Endothelial cell of umbilical vein (primary cell): ENCODE measurements around the gene LLCFC1. TPM values are rescaled to one million over a fixed set of nuclear protein-coding genes. Genes with fewer than 3 reads are reported as not detected.

Source experiments
- BruUV-seq: library from RNA; stranded (reverse); fragments of 400-500 nt; replicated peaks from 2 replicates; lab custom pipeline; 2021; lab: Mats Ljungman, UMichigan
- CTCF ChIA-PET: fragments of 300-600, 350-600 bp; sonication (Branson Sonifier 250); formaldehyde crosslinking; loops from one replicate; lab custom pipeline; 2021; ENCODE audit warnings: antibody characterized with exemption, inconsistent platforms; lab: Charles Lee
- POLR2A ChIA-PET: fragments of 300-600, 350-600 bp; sonication (Branson Sonifier 250); formaldehyde crosslinking; loops from one replicate; lab custom pipeline; 2021; ENCODE audit warnings: antibody characterized with exemption, inconsistent platforms; lab: Charles Lee
- DNase-seq: peaks from one replicate; pipeline ENCODE4 v3.0.0-alpha.2; 2011; ENCODE audit warnings: low read depth, low spot score
- FAIRE-seq: peaks from 2 replicates; lab custom pipeline; 2011; peaks lifted over from hg19 to GRCh38; lab: Jason Lieb, UNC
- H2AFZ ChIP-seq: 2 replicates; pipeline ENCODE4 v1.6.0; 2012; ENCODE audit warnings: low read depth, low read length, control low read depth, inconsistent platforms
- H3K27ac ChIP-seq: 2 replicates; pipeline ENCODE4 v1.5.1; 2011; ENCODE audit warnings: low read depth, mild to moderate bottlenecking, control low read depth, low read length, moderate library complexity; ENCODE audit not compliant: insufficient read depth
- H3K27me3 ChIP-seq, 2 experiments: 2 replicates each; pipeline versions ENCODE4 v1.6.0 to v1.6.1; 2011; ENCODE audit warnings: low read length in 2 of 2, mixed read lengths in 1 of 2; ENCODE audit not compliant: control insufficient read depth in 2 of 2, insufficient read depth in 2 of 2
- H3K36me3 ChIP-seq, 2 experiments: 2 replicates in 1 of 2; 3 replicates in 1 of 2; pipeline ENCODE4 v1.5.1; 2011; ENCODE audit warnings: low read length in 2 of 2, mild to moderate bottlenecking in 1 of 2, moderate library complexity in 1 of 2; ENCODE audit not compliant: control insufficient read depth in 2 of 2, insufficient read depth in 2 of 2; ENCODE audit errors: extremely low read depth in 1 of 2
- H3K4me1 ChIP-seq: 3 replicates; pipeline ENCODE4 v1.5.1; 2011; ENCODE audit warnings: mild to moderate bottlenecking, low read length; ENCODE audit not compliant: control insufficient read depth, insufficient read depth; ENCODE audit errors: extremely low read depth
- H3K4me2 ChIP-seq: 2 replicates; pipeline ENCODE4 v1.6.1; 2011; ENCODE audit warnings: low read length, control low read depth, mixed read lengths; ENCODE audit not compliant: insufficient read depth
- H3K4me3 ChIP-seq, 3 experiments: fragments of 200-600 bp in 1 of 3; sonication (generic), shearing (Covaris generic) in 1 of 3; replicated peaks in 1 of 3; 2 replicates each; pipeline ENCODE4 v1.5.1; 2011 to 2016; ENCODE audit warnings: control low read depth in 3 of 3, low read length in 3 of 3, mild to moderate bottlenecking in 2 of 3, inconsistent platforms in 1 of 3, low read depth in 1 of 3, moderate library complexity in 1 of 3; ENCODE audit not compliant: insufficient read depth in 1 of 3
- H3K79me2 ChIP-seq: 2 replicates; pipeline ENCODE4 v1.6.0; 2012; ENCODE audit warnings: low read length, inconsistent platforms; ENCODE audit not compliant: control insufficient read depth, insufficient read depth
- H3K9ac ChIP-seq: replicated peaks from 2 replicates; pipeline ENCODE3; 2011; ENCODE audit warnings: low read length, control low read depth; ENCODE audit not compliant: insufficient read depth; ENCODE audit errors: extremely low read depth
- H3K9me1 ChIP-seq: replicated peaks from 3 replicates; pipeline ENCODE4 v1.6.0; 2011; ENCODE audit warnings: mild to moderate bottlenecking, low read length; ENCODE audit not compliant: control insufficient read depth, insufficient read depth; ENCODE audit errors: extremely low read depth
- H3K9me3 ChIP-seq: replicated peaks from 2 replicates; pipeline ENCODE4 v1.5.1; 2012; ENCODE audit warnings: low read length, inconsistent platforms; ENCODE audit not compliant: control insufficient read depth, insufficient read depth
- H4K20me1 ChIP-seq: replicated peaks from 2 replicates; pipeline ENCODE3; 2011; ENCODE audit warnings: mild to moderate bottlenecking, low read length; ENCODE audit not compliant: control insufficient read depth, insufficient read depth; ENCODE audit errors: extremely low read depth
- FOS ChIP-seq: IDR thresholded peaks from 2 replicates; pipeline ENCODE4 v1.6.1; 2011; ENCODE audit warnings: mild to moderate bottlenecking, low read length, moderate library complexity, borderline replicate concordance; ENCODE audit not compliant: insufficient read depth
- GATA2 ChIP-seq: IDR thresholded peaks from 2 replicates; pipeline ENCODE4 v1.7.0; 2011; ENCODE audit warnings: low read depth, mild to moderate bottlenecking, moderate library complexity, mixed read lengths, low read length; ENCODE audit not compliant: insufficient read length, insufficient read depth
- JUN ChIP-seq: IDR thresholded peaks from 2 replicates; pipeline ENCODE4 v1.6.1; 2011; ENCODE audit warnings: borderline replicate concordance, low read depth; ENCODE audit not compliant: insufficient read length, insufficient read depth
- MYC ChIP-seq: IDR thresholded peaks from one replicate; pipeline ENCODE4 v1.6.1; 2011; ENCODE audit warnings: mild to moderate bottlenecking, low read depth, low read length
- POLR2AphosphoS5 ChIP-seq: IDR thresholded peaks from 2 replicates; pipeline ENCODE4 v1.6.1; 2012; ENCODE audit warnings: low read depth, mild to moderate bottlenecking, control low read depth, low read length, moderate library complexity; ENCODE audit not compliant: insufficient read depth
- dilution Hi-C: fragments of 300-500 bp; cut with MboI; formaldehyde crosslinking; loops from one replicate; pipeline ENCODE4 v1.15.0; 2019; ENCODE audit warnings: low sequenced_read_pairs; ENCODE audit not compliant: extremely low pct_ligation_motif_present
- intact Hi-C: fragments of 100-400 bp; cut with micrococcal nuclease; formaldehyde crosslinking; loops from one replicate; pipeline ENCODE4 v1.10.0; 2022
- polyA plus RNA-seq, 4 experiments: library from polyadenylated mRNA; depleted of rRNA in 3 of 4; stranded (reverse) in 3 of 4; unstranded in 1 of 4; fragments of >200 nt; gene quantifications; 2 replicates each; pipeline versions ENCODE4 v1.2.1 to v1.2.3, GENCODE V29; 2011 to 2012; ENCODE audit warnings: missing spikeins in 1 of 4
- total RNA-seq: library from RNA; stranded (reverse); gene quantifications from 2 replicates; pipeline ENCODE4 v1.2.3, GENCODE V29; 2021
- TF ChIP-seq, protein P1 (sequence below): IDR thresholded peaks from 2 replicates; pipeline ENCODE4 v1.6.1; 2011; ENCODE audit not compliant: insufficient read depth, insufficient read length
- TF ChIP-seq, protein P2 (sequence below), 2 donors: IDR thresholded peaks; 1 replicate in 1 of 2; 2 replicates in 1 of 2; pipeline ENCODE4 v1.5.1; 2011; ENCODE audit warnings: low read length in 2 of 2, mild to moderate bottlenecking in 2 of 2, moderate library complexity in 2 of 2, control low read depth in 1 of 2, inconsistent platforms in 1 of 2, low read depth in 1 of 2; ENCODE audit not compliant: insufficient read depth in 1 of 2; ENCODE audit errors: extremely low read depth in 1 of 2

The LLCFC1 gene
- total and polyA plus RNA-seq, 2 donors (not counting 3 experiments of a cell fraction or from before 2014, with no cell fraction given): not detected

DNA sequence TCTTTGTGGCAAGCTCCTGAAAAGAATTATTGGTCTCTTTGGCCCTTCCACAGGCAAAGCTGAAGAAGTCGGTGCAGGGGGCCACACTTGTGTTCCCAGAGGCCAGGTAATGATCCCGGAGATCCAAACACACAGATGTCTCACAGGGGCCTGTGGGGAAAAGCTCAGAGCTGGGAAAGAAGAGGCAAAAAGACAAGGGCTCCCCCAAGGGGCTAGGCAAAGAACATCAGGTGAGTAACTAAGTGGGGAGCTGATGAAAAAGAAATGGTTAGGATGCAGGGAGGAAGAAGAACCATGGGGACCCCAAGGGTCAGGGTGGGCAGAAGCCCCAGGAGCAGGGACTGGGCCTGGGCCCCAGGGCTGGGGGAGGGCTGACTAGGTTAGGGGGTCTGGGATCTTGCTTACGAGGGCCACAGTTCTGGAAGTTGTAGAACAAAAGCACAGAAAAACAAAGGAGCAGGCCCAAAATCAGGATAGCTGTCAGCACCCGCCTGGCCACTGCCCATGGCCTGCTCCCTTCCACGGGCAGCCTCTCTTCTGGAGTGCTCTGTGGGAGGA, 21.8 kb downstream of the LLCFC1 start:
- no peaks in the 10 kb centered on the region for H4K20me1 ChIP-seq
- no peak overlapping the region for H3K4me3 ChIP-seq
- no peaks in the 10 kb centered on the region for H3K27me3 ChIP-seq
- no peaks in the 10 kb centered on the region for H3K4me1 ChIP-seq
- dilution Hi-C loops (no loop called here), intact Hi-C loops (loop anchor here (2.0 kb wide), 1 partner anchor 80 kb away; no protein-coding TSS in a partner anchor)
- ChIA-PET CTCF (interaction anchor here (0.7 kb wide), 1 partner anchor 80 kb away, joined by 4 read pairs; no protein-coding TSS in a partner anchor), POLR2A (no interaction called here)
- H3K9ac ChIP-seq: no peak overlapping the region
- FAIRE-seq: no peak
- no peak overlapping the region for H2AFZ ChIP-seq
- H3K36me3 ChIP-seq: no peaks in the 10 kb centered on the region
- H3K9me1 ChIP-seq: no peaks in the 10 kb centered on the region
- no peak overlapping the region for H3K27ac ChIP-seq
- TF ChIP-seq, protein P1, sequence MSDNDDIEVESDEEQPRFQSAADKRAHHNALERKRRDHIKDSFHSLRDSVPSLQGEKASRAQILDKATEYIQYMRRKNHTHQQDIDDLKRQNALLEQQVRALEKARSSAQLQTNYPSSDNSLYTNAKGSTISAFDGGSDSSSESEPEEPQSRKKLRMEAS: no peak
- BruUV-seq: no TSS peak
- no peak for DNase-seq
- no peaks in the 10 kb centered on the region for H3K9me3 ChIP-seq
- no peak overlapping the region for H3K4me2 ChIP-seq
- H3K79me2 ChIP-seq: no peaks in the 10 kb centered on the region

DNA sequence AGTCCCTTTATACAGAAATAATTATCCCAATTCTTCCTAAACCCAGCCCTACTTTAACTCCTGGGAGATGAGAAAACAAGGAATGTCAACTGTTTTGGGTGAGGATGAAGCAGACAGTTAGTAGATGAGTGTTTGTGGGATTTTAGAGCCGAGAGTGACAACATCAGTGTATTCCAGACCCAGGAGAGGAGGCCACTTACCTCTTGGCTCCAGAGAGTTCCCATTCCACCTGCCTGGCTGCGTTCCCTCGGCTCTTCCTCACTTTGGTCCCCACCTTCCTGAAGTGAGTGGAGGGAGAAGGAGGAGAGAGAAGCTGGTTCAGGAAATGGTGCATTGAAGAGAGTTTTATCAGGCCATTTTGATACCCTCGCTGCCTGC, 22.3 kb downstream of the LLCFC1 start:
- H3K27ac ChIP-seq: no peak overlapping the region
- no peak overlapping the region for H3K4me3 ChIP-seq
- dilution Hi-C loops (no loop called here), intact Hi-C loops (loop anchor here (2.0 kb wide), 1 partner anchor 81 kb away; no protein-coding TSS in a partner anchor)
- no peaks in the 10 kb centered on the region for H3K36me3 ChIP-seq
- H3K9ac ChIP-seq: no peak overlapping the region
- no peaks in the 10 kb centered on the region for H3K79me2 ChIP-seq
- no peaks in the 10 kb centered on the region for H3K4me1 ChIP-seq
- H3K27me3 ChIP-seq: no peaks in the 10 kb centered on the region
- no peak for FAIRE-seq
- H2AFZ ChIP-seq: no peak overlapping the region
- ChIA-PET POLR2A (no interaction called here), CTCF (interaction anchor here (0.7 to 0.8 kb wide), 2 partner anchors 81 to 254 kb away, joined by 3 to 4 read pairs; no protein-coding TSS in a partner anchor)
- no peaks in the 10 kb centered on the region for H4K20me1 ChIP-seq
- H3K9me3 ChIP-seq: no peaks in the 10 kb centered on the region
- TF ChIP-seq FOS (no peak), JUN (no peak), MYC (no peak), GATA2 (no peak), POLR2AphosphoS5 (no peak)
- TF ChIP-seq, protein P1: no peak
- TF ChIP-seq, protein P2, sequence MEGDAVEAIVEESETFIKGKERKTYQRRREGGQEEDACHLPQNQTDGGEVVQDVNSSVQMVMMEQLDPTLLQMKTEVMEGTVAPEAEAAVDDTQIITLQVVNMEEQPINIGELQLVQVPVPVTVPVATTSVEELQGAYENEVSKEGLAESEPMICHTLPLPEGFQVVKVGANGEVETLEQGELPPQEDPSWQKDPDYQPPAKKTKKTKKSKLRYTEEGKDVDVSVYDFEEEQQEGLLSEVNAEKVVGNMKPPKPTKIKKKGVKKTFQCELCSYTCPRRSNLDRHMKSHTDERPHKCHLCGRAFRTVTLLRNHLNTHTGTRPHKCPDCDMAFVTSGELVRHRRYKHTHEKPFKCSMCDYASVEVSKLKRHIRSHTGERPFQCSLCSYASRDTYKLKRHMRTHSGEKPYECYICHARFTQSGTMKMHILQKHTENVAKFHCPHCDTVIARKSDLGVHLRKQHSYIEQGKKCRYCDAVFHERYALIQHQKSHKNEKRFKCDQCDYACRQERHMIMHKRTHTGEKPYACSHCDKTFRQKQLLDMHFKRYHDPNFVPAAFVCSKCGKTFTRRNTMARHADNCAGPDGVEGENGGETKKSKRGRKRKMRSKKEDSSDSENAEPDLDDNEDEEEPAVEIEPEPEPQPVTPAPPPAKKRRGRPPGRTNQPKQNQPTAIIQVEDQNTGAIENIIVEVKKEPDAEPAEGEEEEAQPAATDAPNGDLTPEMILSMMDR (IDR thresholded peaks at IDR 0.05; ENCODE audit: extremely low read depth in 1 of 2, insufficient read depth in 1 of 2, low read depth in 1 of 2, low read length in 2 of 2): no peak
- no TSS peak for BruUV-seq
- DNase-seq: no peak
- H3K4me2 ChIP-seq: no peak overlapping the region
- no peaks in the 10 kb centered on the region for H3K9me1 ChIP-seq
